GM12865 (cell line): Measurements from ENCODE around the gene C1orf216.
"Not testable (repeated sequence)": the region's sequence is repeated elsewhere in the genome, so short reads cannot be mapped to it uniquely, and the experiment has no call there.

Source experiments
- DNase-seq: peaks from one replicate; pipeline ENCODE4 v3.0.0; 2010; ENCODE audit warnings: low read depth
- H3K4me3 ChIP-seq: 2 replicates; pipeline ENCODE4 v1.5.1; 2011; ENCODE audit warnings: mild to moderate bottlenecking, low read depth, low read length, control low read depth
- TF ChIP-seq, protein P1 (sequence below): IDR thresholded peaks from 2 replicates; pipeline ENCODE4 v1.5.1; 2011; ENCODE audit warnings: low read length, control low read depth, low read depth, inconsistent platforms; ENCODE audit not compliant: insufficient read depth; ENCODE audit errors: missing control alignments

Gene C1orf216

DNA sequence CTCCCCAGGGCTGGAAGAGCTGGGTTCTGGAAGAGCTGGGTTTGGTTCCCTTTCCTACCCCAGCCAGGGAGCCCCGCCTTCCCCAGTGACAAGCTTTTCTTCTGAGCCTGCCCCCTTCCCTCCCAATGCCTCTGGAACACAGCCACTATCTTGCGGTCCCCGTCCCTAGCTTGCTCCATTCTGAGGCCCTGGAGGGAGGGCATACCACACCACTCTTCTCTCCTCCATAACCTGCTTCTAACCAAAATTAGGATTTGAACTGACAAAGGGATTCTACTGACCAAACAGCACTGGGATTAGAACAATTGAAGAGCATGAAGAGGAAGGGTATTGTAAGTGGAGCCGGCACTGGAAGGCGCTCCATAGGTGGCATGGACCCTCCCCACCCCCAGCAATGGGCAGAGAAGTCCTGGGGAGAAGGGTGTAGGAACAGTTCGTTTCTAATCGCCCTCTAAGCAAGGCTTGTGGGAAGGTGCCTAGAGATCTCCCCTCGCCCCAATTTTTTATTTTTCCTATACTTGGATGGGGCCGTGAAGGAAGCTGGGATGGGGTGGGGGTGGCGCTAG, 690 bp downstream of the C1orf216 start:
- no peak for DNase-seq
- TF ChIP-seq, protein P1, sequence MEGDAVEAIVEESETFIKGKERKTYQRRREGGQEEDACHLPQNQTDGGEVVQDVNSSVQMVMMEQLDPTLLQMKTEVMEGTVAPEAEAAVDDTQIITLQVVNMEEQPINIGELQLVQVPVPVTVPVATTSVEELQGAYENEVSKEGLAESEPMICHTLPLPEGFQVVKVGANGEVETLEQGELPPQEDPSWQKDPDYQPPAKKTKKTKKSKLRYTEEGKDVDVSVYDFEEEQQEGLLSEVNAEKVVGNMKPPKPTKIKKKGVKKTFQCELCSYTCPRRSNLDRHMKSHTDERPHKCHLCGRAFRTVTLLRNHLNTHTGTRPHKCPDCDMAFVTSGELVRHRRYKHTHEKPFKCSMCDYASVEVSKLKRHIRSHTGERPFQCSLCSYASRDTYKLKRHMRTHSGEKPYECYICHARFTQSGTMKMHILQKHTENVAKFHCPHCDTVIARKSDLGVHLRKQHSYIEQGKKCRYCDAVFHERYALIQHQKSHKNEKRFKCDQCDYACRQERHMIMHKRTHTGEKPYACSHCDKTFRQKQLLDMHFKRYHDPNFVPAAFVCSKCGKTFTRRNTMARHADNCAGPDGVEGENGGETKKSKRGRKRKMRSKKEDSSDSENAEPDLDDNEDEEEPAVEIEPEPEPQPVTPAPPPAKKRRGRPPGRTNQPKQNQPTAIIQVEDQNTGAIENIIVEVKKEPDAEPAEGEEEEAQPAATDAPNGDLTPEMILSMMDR, result no peak
- H3K4me3 ChIP-seq, result peak overlapping the region; percentile 83

DNA sequence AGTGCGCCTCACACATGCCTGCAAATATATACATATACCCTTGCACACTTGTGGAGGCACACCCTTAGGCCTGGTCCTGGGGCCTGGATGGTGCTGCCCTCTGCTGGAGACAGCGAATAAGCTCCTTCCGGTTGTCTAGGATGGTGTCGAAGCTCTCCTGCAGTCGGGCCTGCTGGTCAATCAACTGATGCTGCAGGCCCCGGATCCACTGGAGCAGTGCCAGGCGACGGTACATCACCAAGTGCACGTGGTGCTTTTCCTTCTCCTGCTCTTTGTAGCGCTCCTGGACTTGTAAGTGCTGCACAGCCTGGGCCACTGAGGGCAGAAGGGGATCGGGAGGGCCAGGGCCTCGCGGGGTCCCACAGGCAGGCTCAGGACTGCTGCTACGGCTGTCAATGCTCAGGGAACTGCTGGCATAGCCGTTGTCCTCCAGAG, 3.1 kb downstream of the C1orf216 start:
- TF ChIP-seq, protein P1, result peak; percentile 96

DNA sequence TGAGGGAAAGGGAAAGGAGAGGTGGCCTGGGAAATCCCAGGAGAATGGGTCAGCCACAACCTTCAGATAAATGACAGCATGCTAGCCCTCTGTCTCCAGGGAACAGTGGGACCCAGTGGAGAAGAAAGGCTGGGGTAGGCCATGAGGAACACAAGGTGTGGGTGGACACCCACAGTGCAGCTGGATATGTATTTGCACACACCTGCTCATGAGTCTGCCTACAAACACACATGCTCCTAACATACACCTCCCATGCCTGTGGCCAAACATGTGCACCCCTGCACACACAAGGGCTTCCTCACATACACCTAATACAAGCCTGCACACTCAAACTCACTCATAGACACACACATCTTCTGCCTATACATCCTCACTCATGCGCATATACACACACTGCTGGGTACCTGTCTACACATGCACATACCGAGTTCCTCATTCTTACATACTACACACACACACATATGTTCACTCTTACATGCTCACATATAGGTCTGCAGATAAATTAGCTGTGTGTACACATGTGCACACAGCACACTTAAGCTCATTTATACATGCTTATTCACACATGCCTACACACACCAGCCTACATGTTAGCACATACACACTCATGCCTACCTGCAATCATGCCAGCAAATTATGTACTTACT, 3.6 kb downstream of the C1orf216 start:
- TF ChIP-seq, protein P1, result no peak
- no peak overlapping the region for H3K4me3 ChIP-seq
- no peak for DNase-seq

More for the DNA sequence above, 3.1 kb downstream of the C1orf216 start:
- H3K4me3 ChIP-seq, result no peak overlapping the region
- DNase-seq, result peak; percentile 87

DNA sequence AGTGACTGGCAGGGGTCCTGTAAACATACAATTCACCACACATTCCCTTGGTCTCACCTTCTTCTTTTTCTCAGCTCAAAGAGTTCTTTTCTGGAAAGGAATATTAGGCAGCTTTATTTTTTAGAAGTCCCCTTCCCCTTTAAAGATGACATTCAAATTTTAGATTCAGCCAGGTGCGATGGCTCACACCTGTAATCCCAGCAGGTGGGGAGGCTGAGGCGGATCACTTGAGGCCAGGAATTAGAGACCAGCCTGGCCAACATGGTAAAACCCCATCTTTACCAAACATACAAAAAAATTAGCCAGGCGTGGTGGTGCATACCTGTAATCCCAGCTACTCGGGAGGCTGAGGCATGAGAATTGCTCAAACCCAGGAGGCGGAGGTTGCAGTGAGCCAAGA, 7.6 kb downstream of the C1orf216 start:
- H3K4me3 ChIP-seq, DNase-seq: not testable (repeated sequence)

DNA sequence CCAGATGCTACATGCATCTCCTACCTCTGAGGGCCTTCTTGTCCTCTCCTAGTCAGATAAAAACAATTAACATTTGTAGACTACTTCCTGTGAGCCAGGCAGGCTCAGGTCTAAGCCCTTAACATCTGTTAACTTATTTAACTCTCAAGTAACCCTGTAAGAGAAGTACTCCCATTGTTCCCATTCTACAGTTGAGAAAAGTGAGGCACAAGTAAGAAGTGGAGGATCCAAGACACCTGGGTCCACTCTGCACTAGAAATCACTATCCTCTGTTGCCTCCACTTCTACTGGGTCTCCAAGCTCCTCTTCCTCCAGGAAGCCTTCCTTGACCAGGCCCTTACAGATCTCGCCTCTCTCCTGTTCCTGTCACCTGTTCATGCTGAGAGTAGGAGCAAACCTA, 9.7 kb downstream of the C1orf216 start:
- DNase-seq, result no peak
- H3K4me3 ChIP-seq, result no peak overlapping the region
- TF ChIP-seq, protein P1, result no peak

DNA sequence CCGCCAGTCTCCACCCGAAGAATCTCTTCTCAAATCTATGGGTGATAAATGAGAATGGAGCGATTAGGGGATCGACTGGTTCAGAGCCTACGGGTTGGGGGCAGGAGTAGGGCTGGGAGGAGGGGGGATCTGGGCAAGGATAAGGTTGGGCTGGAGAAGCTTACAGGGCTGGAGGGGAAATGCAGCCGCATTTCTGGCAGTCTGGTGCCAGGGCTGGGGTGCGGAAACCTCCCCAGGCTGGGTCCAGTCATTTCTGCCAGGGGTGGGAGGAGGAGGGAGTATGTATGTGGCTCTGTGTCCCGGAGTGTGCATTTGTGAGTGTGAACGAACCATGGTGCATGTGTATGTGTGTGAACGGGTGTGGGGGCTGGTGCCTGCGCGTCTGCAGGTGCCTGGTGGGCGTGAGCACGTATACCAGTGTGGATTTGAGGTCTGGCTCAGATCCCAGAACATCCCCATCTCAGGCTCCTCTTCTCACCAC, 10.2 kb downstream of the C1orf216 start:
- TF ChIP-seq, protein P1, result no peak
- no peak for DNase-seq
- H3K4me3 ChIP-seq, result no peak overlapping the region

DNA sequence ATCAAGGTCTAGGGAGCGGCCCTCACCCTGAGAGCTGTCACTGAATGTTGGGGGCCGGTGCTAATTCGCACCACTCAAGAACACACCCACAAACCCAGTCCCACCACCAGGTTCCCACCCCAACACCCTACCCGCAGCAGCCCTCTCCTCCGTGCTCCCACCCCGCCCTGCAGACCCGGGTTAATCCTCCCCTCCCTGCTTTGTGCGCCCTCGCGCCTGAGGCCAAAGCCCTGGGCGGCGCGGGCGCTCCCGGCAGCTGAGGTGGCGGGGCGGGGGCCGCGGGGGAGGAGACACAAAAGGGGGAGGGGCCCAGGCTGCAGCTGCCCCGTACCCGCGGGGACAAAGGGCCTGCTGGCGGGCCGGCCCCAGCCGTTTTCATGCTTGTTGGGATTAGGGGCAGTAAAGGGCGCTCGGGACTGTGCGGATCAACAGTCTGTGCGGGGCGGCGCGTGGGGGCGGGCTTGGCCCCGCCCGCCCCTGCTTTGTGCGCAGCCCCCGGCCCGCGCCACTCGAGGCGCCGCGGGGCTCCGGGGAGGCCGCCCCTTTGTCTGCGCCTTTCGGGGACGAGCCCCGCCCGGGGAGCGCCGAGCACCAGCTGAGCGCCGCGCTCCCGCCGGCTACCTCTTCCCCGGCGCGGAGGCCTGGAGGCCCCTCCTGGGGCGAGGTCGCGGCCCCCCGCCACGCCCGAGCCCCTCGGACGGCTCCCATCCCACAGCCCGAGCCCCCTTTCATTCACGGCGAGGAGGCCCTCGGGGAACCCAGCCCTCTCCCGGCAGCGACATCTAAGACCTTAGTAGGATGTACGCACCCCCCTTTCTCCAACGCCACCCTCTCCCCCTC, 10.9 kb downstream of the C1orf216 start:
- DNase-seq, result no peak
- TF ChIP-seq, protein P1, result no peak
- peak overlapping the region; percentile 15; the same call in 1 of the 2 replicates for H3K4me3 ChIP-seq
